Left lung (tissue), 10 donors: ENCODE measurements around the gene IRF2BPL. TPM values are rescaled to one million over a fixed set of nuclear protein-coding genes. Genes with fewer than 3 reads are reported as not detected.

ENCODE experiments used
- ATAC-seq: fragments of 200-7000 bp; cut with Tn5 transposase; one replicate; pipeline ENCODE4 v1.9.1; 2020; ENCODE audit warnings: moderate library complexity
- DNase-seq, 4 donors: peaks; one replicate each; pipeline ENCODE4 v3.0.0-alpha.2; 2013 to 2020
- H3K27ac ChIP-seq, 2 donors: fragments of 200-600 bp; sonication (generic) in 1 of 2; one replicate each; pipeline versions ENCODE4 v1.5.0 to v1.8.0; 2020 to 2021
- H3K27me3 ChIP-seq, 2 donors: fragments of 200-600 bp; sonication (generic) in 1 of 2; one replicate each; pipeline versions ENCODE4 v1.5.0 to v1.8.0; 2020 to 2021
- H3K36me3 ChIP-seq, 2 donors: fragments of 200-600 bp; sonication (generic) in 1 of 2; one replicate each; pipeline versions ENCODE4 v1.5.0 to v1.8.0; 2020 to 2021
- H3K4me1 ChIP-seq, 2 donors: fragments of 200-600 bp; one replicate each; pipeline ENCODE4 v1.8.0; 2021
- H3K4me3 ChIP-seq, 2 donors: fragments of 200-600 bp; sonication (generic) in 1 of 2; one replicate each; pipeline versions ENCODE4 v1.5.0 to v1.8.0; 2020 to 2021; ENCODE audit warnings: mild to moderate bottlenecking in 1 of 2
- H3K9me3 ChIP-seq, 2 donors: fragments of 200-600 bp; sonication (generic) in 1 of 2; one replicate each; pipeline versions ENCODE4 v1.5.0 to v1.8.0; 2020 to 2021
- CTCF ChIP-seq, 2 donors: fragments of 200-600 bp; sonication (generic) in 1 of 2; IDR thresholded peaks; one replicate each; pipeline versions ENCODE4 v1.5.0 to v1.8.0; 2021; ENCODE audit warnings: antibody characterized with exemption in 2 of 2
- intact Hi-C, 2 donors: fragments of 100-400 bp; cut with DNase I; formaldehyde crosslinking; loops; one replicate each; pipeline versions ENCODE4 v1.11.2 to v1.14.2; 2022
- polyA plus RNA-seq, 6 donors: library from polyadenylated mRNA; unstranded; fragments of 120-200 nt; gene quantifications; one replicate each; pipeline ENCODE4 v1.2.1, GENCODE V29; 2013; ENCODE audit not compliant: insufficient read length in 6 of 6
- total RNA-seq, 2 donors: library from RNA; stranded (reverse); fragmentation: NEBNext Ultra II Directional; extraction: Animal tissue kit (Norgen Biotek cat#: 25700); gene quantifications; one replicate each; pipeline ENCODE4 v1.2.1, GENCODE V29; 2021
- donor health status: DM: no; HTN: yes; CAD: no.
- donor health status: DM: no; HTN: no; CAD: no.

Gene IRF2BPL
- total and polyA plus RNA-seq, 8 donors: 22.8 to 50.0 (median 44.3) TPM

GRCh38 chr14:77006132-77006531, 22.4 kb downstream of the IRF2BPL start:
- Histone ChIP-seq H3K27ac (no peak overlapping the region), H3K9me3 (no peaks in the 10 kb centered on the region), H3K27me3 (no peaks in the 10 kb centered on the region), H3K4me3 (no peak overlapping the region), H3K36me3 (no peaks in the 10 kb centered on the region), H3K4me1 (peaks cover 11 to 27% of the 10 kb centered on the region in 2 donors)
- no peak for ATAC-seq
- no peak for TF ChIP-seq CTCF (IDR thresholded peaks at IDR 0.05)
- intact Hi-C loops: no loop called here
- DNase-seq: peak in 1 of 4 donors; percentile 32

DNA sequence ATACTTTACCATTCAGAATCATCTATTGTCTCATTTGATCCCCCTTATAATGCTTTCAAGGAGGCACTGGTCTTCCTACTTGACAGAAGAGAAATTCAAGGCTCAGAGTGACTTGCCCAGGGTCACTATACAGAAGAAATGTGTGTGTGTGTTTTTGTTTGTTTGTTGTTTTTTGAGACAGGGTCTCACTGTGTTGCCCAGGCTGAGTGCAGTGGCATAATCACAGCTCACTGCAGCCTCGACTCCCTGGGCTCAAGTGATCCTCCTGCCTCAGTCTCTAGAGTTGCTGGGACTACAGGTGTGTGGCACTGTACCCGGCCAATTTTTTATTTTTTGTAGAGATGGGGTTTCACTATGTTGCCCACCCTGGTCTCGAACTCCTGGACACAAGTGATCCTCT, 22.9 kb downstream of the IRF2BPL start:
- Histone ChIP-seq H3K27ac (no peak overlapping the region), H3K27me3 (no peaks in the 10 kb centered on the region), H3K4me1 (peaks cover 15 to 31% of the 10 kb centered on the region in 2 donors), H3K36me3 (no peaks in the 10 kb centered on the region), H3K9me3 (no peaks in the 10 kb centered on the region), H3K4me3 (no peak overlapping the region)
- DNase-seq (no peak), ATAC-seq (no peak)
- intact Hi-C loops: no loop called here
- no peak for TF ChIP-seq CTCF (IDR thresholded peaks at IDR 0.05)

- DNase-seq (no peak), ATAC-seq (no peak)
- no peak for TF ChIP-seq CTCF (IDR thresholded peaks at IDR 0.05)
- Histone ChIP-seq H3K9me3 (no peaks in the 10 kb centered on the region), H3K27me3 (no peaks in the 10 kb centered on the region), H3K4me3 (no peak overlapping the region), H3K4me1 (peaks cover 19 to 37% of the 10 kb centered on the region in 2 donors), H3K27ac (no peak overlapping the region), H3K36me3 (no peaks in the 10 kb centered on the region)
- intact Hi-C loops: no loop called here
Measured at GRCh38 chr14:77004711-77005460, 23.6 kb downstream of the IRF2BPL start.

- DNase-seq: peak in 2 of 4 donors; percentile 51 to 74
- intact Hi-C loops: no loop called here
- Histone ChIP-seq H3K4me1 (peaks cover 19 to 41% of the 10 kb centered on the region in 2 donors), H3K4me3 (no peak overlapping the region), H3K27ac (peak overlapping the region in 1 of 2 donors; percentile 33), H3K9me3 (no peaks in the 10 kb centered on the region), H3K27me3 (no peaks in the 10 kb centered on the region), H3K36me3 (no peaks in the 10 kb centered on the region)
- peak; percentile 60 for ATAC-seq
- no peak for TF ChIP-seq CTCF (IDR thresholded peaks at IDR 0.05)
Measured at GRCh38 chr14:77003960-77004710, 24.4 kb downstream of the IRF2BPL start.

GRCh38 chr14:77002889-77003288, 25.6 kb downstream of the IRF2BPL start:
- Histone ChIP-seq H3K27ac (no peak overlapping the region), H3K27me3 (no peaks in the 10 kb centered on the region), H3K4me3 (no peak overlapping the region), H3K36me3 (no peaks in the 10 kb centered on the region), H3K9me3 (no peaks in the 10 kb centered on the region), H3K4me1 (peaks cover 19 to 50% of the 10 kb centered on the region in 2 donors)
- intact Hi-C loops: no loop called here
- no peak for TF ChIP-seq CTCF (IDR thresholded peaks at IDR 0.05)
- ATAC-seq: peak; percentile 17
- no peak for DNase-seq
